GM12878 (cell line): ENCODE results near the gene STOML2. TPM values are rescaled to one million over a fixed set of nuclear protein-coding genes. Genes with fewer than 3 reads are reported as not detected.

ENCODE experiments used
- ATAC-seq: fragments of 200-7000 bp; cut with Tn5 transposase; 3 replicates; pipeline ENCODE4 v1.9.1; 2020; ENCODE audit warnings: mild to moderate bottlenecking, moderate library complexity
- BruUV-seq: library from RNA; stranded (reverse); fragments of 400-500 nt; replicated peaks from 2 replicates; lab custom pipeline; 2021; lab: Mats Ljungman, UMichigan
- CTCF ChIA-PET: fragments of 300-600 bp; sonication (Branson Sonifier 250); formaldehyde crosslinking; extraction: SDS; loops from one replicate; lab custom pipeline; 2021; ENCODE audit warnings: inconsistent platforms; lab: Yijun Ruan, JAX
- POLR2A ChIA-PET: fragments of 350-600 bp; formaldehyde crosslinking; extraction: SDS; loops from one replicate; lab custom pipeline; 2021; ENCODE audit warnings: inconsistent platforms; lab: Charles Lee
- RAD21 ChIA-PET: fragments of 300-600 bp; sonication (Branson Sonifier 250); formaldehyde crosslinking; loops from one replicate; lab custom pipeline; 2023; ENCODE audit warnings: antibody characterized with exemption; ENCODE audit not compliant: unreplicated experiment; lab: Charles Lee
- SMC1A ChIA-PET: fragments of 300-600 bp; sonication (Branson Sonifier 250); formaldehyde crosslinking; loops from one replicate; lab custom pipeline; 2023; ENCODE audit not compliant: unreplicated experiment, uncharacterized antibody; lab: Charles Lee
- DNase-seq: peaks from one replicate; pipeline ENCODE4 v3.0.0-alpha.2; 2011; ENCODE audit warnings: low read depth, low spot score
- FAIRE-seq: peaks from 3 replicates; lab custom pipeline; 2011; peaks lifted over from hg19 to GRCh38; lab: Jason Lieb, UNC
- H2AFZ ChIP-seq: 2 replicates; pipeline ENCODE4 v1.6.0; 2011; ENCODE audit warnings: low read depth, low read length, control low read depth; ENCODE audit not compliant: control insufficient read depth
- H3K27ac ChIP-seq: 2 replicates; pipeline ENCODE4 v1.5.1; 2011; ENCODE audit warnings: control low read depth; ENCODE audit not compliant: control insufficient read depth, insufficient read depth
- H3K27me3 ChIP-seq, 2 experiments: replicated peaks in 1 of 2; 2 replicates each; pipeline versions ENCODE4 v1.6.0 to v1.6.1; 2011; ENCODE audit warnings: low read length in 1 of 2; ENCODE audit not compliant: control insufficient read depth in 2 of 2, insufficient read depth in 2 of 2
- H3K36me3 ChIP-seq, 2 experiments: 2 replicates each; pipeline ENCODE4 v1.5.1; 2011; ENCODE audit warnings: low read length in 1 of 2; ENCODE audit not compliant: control insufficient read depth in 2 of 2, insufficient read depth in 2 of 2
- H3K4me1 ChIP-seq: 2 replicates; pipeline ENCODE4 v1.6.1; 2011; ENCODE audit warnings: mild to moderate bottlenecking, low read length, moderate library complexity, mixed read lengths; ENCODE audit not compliant: control insufficient read depth, insufficient read depth
- H3K4me2 ChIP-seq: 2 replicates; pipeline ENCODE4 v1.6.0; 2011; ENCODE audit warnings: control low read depth; ENCODE audit not compliant: control insufficient read depth, insufficient read depth
- H3K4me3 ChIP-seq: fragments of 200-600 bp; sonication (generic); 2 replicates; pipeline ENCODE4 v1.5.1; 2016
- H3K79me2 ChIP-seq: 2 replicates; pipeline ENCODE4 v1.6.0; 2011; ENCODE audit warnings: low read length; ENCODE audit not compliant: control insufficient read depth, insufficient read depth
- H3K9ac ChIP-seq: 2 replicates; pipeline ENCODE4 v1.8.0; 2011; ENCODE audit warnings: low read length, control low read depth, mixed read lengths; ENCODE audit not compliant: control insufficient read depth, insufficient read depth
- H3K9me3 ChIP-seq: replicated peaks from 3 replicates; pipeline ENCODE4 v1.5.1; 2011; ENCODE audit warnings: mild to moderate bottlenecking, low read length; ENCODE audit not compliant: control insufficient read depth, insufficient read depth
- H4K20me1 ChIP-seq: 2 replicates; pipeline ENCODE4 v1.6.0; 2011; ENCODE audit not compliant: control insufficient read depth, insufficient read depth
- FOXK2 ChIP-seq: fragments of 450-650 bp; IDR thresholded peaks from 2 replicates; pipeline ENCODE4 v1.6.1; 2017; ENCODE audit warnings: mild to moderate bottlenecking, moderate library complexity
- IKZF1 ChIP-seq: fragments of 450-650 bp; conservative IDR thresholded peaks from 2 replicates; pipeline ENCODE4 v1.6.1; 2017; ENCODE audit warnings: antibody characterized with exemption, mild to moderate bottlenecking
- JUNB ChIP-seq: IDR thresholded peaks from 2 replicates; pipeline ENCODE4 v1.6.1; 2016; ENCODE audit warnings: antibody characterized with exemption, mild to moderate bottlenecking
- NFIC ChIP-seq: IDR thresholded peaks from 2 replicates; pipeline ENCODE4 v1.6.1; 2012; ENCODE audit warnings: low read depth, mild to moderate bottlenecking, inconsistent platforms, low read length, moderate library complexity
- ZZZ3 ChIP-seq: IDR thresholded peaks from 2 replicates; pipeline ENCODE4 v1.6.1; 2011; ENCODE audit warnings: low read depth; ENCODE audit not compliant: control insufficient read depth, insufficient read length
- WGBS: methylation state at CpG from one replicate; pipeline ENCODE4 v1.1.6; 2016; ENCODE audit warnings: low lambda C conversion rate; ENCODE audit not compliant: insufficient replicate concordance, insufficient coverage; ENCODE audit errors: missing lambda C conversion rate; 5-methylcytosine and 5-hydroxymethylcytosine counted together
- in situ Hi-C: fragments of 300-500 bp; cut with MboI; formaldehyde crosslinking; loops from 9 replicates; pipeline ENCODE4 v1.14.3; 2018; ENCODE audit warnings: mixed read lengths
- intact Hi-C: fragments of 100-400 bp; cut with micrococcal nuclease; formaldehyde crosslinking; loops from one replicate; pipeline ENCODE4 v1.14.2; 2022; ENCODE audit not compliant: unreplicated experiment
- polyA plus RNA-seq, 11 experiments: library from polyadenylated mRNA; depleted of rRNA in 4 of 11; unstranded in 6 of 11; stranded (reverse) in 5 of 11; fragments of >200 nt; fragmentation: Nextera tagmentation in 4 of 11; fragmentation: Illumina TruSeq in 1 of 11; extraction: Ambion mirVana in 4 of 11; extraction: Trizol in 1 of 11; gene quantifications; 1 replicate in 1 of 11; 2 replicates in 10 of 11; pipeline versions ENCODE4 v1.2.1 to v1.2.3, GENCODE V29; 2011 to 2016; ENCODE audit warnings: inconsistent platforms in 2 of 11, missing spikeins in 2 of 11, low read depth in 1 of 11
- total RNA-seq, 4 experiments: library from RNA; depleted of rRNA in 3 of 4; stranded (reverse); fragments of >200 nt in 3 of 4; fragmentation: Illumina TruSeq in 1 of 4; extraction: Trizol in 1 of 4; gene quantifications; 2 replicates each; pipeline versions ENCODE4 v1.2.1 to v1.2.3, GENCODE V29; 2013 to 2021
- TF ChIP-seq, protein P1 (sequence below): fragments of 450-650 bp; IDR thresholded peaks from 2 replicates; pipeline ENCODE4 v1.6.1; 2018; ENCODE audit warnings: mild to moderate bottlenecking, low read depth, moderate library complexity; ENCODE audit not compliant: partially characterized antibody
- TF ChIP-seq, protein P2 (sequence below): IDR thresholded peaks from 2 replicates; pipeline ENCODE4 v1.6.1; 2011; ENCODE audit warnings: borderline replicate concordance, low read depth, mild to moderate bottlenecking, moderate library complexity, low read length; ENCODE audit not compliant: insufficient read depth, poor library complexity, severe bottlenecking
- TF ChIP-seq, protein P3 (sequence below): fragments of 450-650 bp; formaldehyde crosslinking; IDR thresholded peaks from 2 replicates; pipeline ENCODE4 v1.5.0; 2022; ENCODE audit warnings: mild to moderate bottlenecking, missing genetic modification characterization

Gene STOML2
- total and polyA plus RNA-seq, 10 of the 15 experiments (the other 5 are each of a cell fraction or from before 2014, with no cell fraction given), result 112 to 284 (median 207) TPM

DNA sequence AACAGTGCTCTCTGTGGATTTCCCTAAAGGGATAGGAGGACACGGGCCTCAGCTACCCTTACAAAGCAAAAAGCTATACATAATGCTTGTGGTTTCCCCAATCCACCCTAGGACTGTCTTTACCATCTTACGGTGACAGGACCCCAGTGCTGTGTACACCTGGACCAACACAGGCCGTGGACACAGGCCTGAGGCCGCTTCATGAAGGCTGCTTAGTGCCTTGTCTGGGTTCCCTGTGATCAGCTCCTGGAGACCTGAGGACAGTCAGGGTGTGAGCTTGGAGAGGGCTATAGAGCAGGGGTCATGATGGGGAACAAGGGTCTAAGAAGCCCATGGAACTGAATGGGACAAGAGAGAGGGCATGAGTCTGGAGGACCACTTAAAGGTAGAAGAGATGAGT lies 26.1 kb downstream of the STOML2 start:
- FAIRE-seq (no peak), ATAC-seq (no peak), DNase-seq (no peak)
- no peak for TF ChIP-seq JUNB
- H3K4me3 ChIP-seq, result no peak overlapping the region
- BruUV-seq, result no TSS peak
- WGBS, result 90% methylated on average over 4 of the region's 4 CpGs
- H2AFZ ChIP-seq, result no peak overlapping the region
- POLR2A ChIA-PET, result interaction anchor here (0.6 to 2.1 kb wide), 5 partner anchors 7 to 22 kb away, joined by 3 to 5 read pairs (median 4); partner anchors contain the start of gene PIGO
- H3K9me3 ChIP-seq, result no peaks in the 10 kb centered on the region
- CTCF ChIA-PET, result interaction anchor here (0.9 to 2.2 kb wide), 6 partner anchors 19 to 177 kb away, joined by 3 to 10 read pairs (median 4); partner anchors contain the start of genes DNAJB5 and PIGO
- peaks cover 26% of the 10 kb centered on the region for H3K79me2 ChIP-seq
- no peaks in the 10 kb centered on the region for H3K27me3 ChIP-seq
- H3K4me2 ChIP-seq, result no peak overlapping the region
- in situ Hi-C loops (no loop called here), intact Hi-C loops (loop anchor here (10.0 kb wide), 1 partner anchor 648 kb away; no protein-coding TSS in a partner anchor)
- H4K20me1 ChIP-seq, result no peaks in the 10 kb centered on the region
- RAD21 ChIA-PET, result interaction anchor here (1.2 to 1.3 kb wide), 2 partner anchors 87 to 177 kb away, joined by 3 read pairs; partner anchors contain the start of gene DNAJB5
- no peak overlapping the region for H3K27ac ChIP-seq
- H3K36me3 ChIP-seq, result peaks cover 0 to 13% of the 10 kb centered on the region in 2 experiments; a peak in 3 of 4 replicates
- SMC1A ChIA-PET, result interaction anchor here (1.2 to 1.8 kb wide), 2 partner anchors 21 to 75 kb away, joined by 4 to 8 read pairs; partner anchors contain the start of gene PIGO
- H3K9ac ChIP-seq, result no peak overlapping the region; the same call in 1 of the 2 replicates
- peaks cover 14% of the 10 kb centered on the region for H3K4me1 ChIP-seq

DNA sequence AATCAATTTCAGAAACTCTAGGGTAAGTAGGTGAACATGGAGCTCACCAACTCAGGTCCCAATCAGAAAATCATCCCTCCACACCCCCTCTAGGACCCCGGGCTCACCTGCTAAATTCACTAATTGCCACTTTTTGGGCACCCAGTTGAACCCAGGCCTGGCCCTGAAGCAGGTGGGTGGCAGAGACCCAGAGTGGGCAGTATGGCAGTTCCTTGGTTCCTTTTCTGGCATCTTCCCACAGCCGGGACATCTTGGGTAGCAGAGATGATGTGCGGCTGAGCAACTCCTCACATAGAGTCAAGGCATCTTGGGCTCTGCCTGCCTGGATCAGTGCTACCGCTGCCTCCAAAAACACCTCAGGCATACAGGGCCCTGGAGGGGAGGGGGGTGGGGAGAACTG lies 27.6 kb downstream of the STOML2 start:
- H3K4me3 ChIP-seq, result no peak overlapping the region
- H3K27me3 ChIP-seq, result no peaks in the 10 kb centered on the region
- POLR2A ChIA-PET, result no interaction called here
- H3K36me3 ChIP-seq, result peaks cover 0 to 13% of the 10 kb centered on the region in 2 experiments; a peak in 3 of 4 replicates
- SMC1A ChIA-PET, result no interaction called here
- FAIRE-seq, result no peak
- H3K79me2 ChIP-seq, result peaks cover 41% of the 10 kb centered on the region
- WGBS, result 98% methylated on average over 4 of the region's 4 CpGs
- H3K27ac ChIP-seq, result no peak overlapping the region
- peaks cover 9% of the 10 kb centered on the region for H4K20me1 ChIP-seq
- H3K4me1 ChIP-seq, result peaks cover 14% of the 10 kb centered on the region
- in situ Hi-C loops, result no loop called here
- no peaks in the 10 kb centered on the region for H3K9me3 ChIP-seq
- no peak overlapping the region for H3K4me2 ChIP-seq
- RAD21 ChIA-PET, result no interaction called here
- no peak for ATAC-seq
- DNase-seq, result no peak
- H2AFZ ChIP-seq, result no peak overlapping the region
- CTCF ChIA-PET, result interaction anchor here (1.7 kb wide), 1 partner anchor 24 kb away, joined by 5 read pairs; no protein-coding TSS in a partner anchor
- H3K9ac ChIP-seq, result no peak overlapping the region
- intact Hi-C loops, result loop anchor here (10.0 kb wide), 1 partner anchor 649 kb away; no protein-coding TSS in a partner anchor
- BruUV-seq, result no TSS peak
- TF ChIP-seq NFIC, result no peak
- TF ChIP-seq FOXK2, result no peak
- TF ChIP-seq, protein P1, sequence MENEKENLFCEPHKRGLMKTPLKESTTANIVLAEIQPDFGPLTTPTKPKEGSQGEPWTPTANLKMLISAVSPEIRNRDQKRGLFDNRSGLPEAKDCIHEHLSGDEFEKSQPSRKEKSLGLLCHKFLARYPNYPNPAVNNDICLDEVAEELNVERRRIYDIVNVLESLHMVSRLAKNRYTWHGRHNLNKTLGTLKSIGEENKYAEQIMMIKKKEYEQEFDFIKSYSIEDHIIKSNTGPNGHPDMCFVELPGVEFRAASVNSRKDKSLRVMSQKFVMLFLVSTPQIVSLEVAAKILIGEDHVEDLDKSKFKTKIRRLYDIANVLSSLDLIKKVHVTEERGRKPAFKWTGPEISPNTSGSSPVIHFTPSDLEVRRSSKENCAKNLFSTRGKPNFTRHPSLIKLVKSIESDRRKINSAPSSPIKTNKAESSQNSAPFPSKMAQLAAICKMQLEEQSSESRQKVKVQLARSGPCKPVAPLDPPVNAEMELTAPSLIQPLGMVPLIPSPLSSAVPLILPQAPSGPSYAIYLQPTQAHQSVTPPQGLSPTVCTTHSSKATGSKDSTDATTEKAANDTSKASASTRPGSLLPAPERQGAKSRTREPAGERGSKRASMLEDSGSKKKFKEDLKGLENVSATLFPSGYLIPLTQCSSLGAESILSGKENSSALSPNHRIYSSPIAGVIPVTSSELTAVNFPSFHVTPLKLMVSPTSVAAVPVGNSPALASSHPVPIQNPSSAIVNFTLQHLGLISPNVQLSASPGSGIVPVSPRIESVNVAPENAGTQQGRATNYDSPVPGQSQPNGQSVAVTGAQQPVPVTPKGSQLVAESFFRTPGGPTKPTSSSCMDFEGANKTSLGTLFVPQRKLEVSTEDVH, result no peak
- TF ChIP-seq, protein P2, sequence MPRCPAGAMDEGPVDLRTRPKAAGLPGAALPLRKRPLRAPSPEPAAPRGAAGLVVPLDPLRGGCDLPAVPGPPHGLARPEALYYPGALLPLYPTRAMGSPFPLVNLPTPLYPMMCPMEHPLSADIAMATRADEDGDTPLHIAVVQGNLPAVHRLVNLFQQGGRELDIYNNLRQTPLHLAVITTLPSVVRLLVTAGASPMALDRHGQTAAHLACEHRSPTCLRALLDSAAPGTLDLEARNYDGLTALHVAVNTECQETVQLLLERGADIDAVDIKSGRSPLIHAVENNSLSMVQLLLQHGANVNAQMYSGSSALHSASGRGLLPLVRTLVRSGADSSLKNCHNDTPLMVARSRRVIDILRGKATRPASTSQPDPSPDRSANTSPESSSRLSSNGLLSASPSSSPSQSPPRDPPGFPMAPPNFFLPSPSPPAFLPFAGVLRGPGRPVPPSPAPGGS, result no peak
- TF ChIP-seq ZZZ3, result no peak
- TF ChIP-seq, protein P3, sequence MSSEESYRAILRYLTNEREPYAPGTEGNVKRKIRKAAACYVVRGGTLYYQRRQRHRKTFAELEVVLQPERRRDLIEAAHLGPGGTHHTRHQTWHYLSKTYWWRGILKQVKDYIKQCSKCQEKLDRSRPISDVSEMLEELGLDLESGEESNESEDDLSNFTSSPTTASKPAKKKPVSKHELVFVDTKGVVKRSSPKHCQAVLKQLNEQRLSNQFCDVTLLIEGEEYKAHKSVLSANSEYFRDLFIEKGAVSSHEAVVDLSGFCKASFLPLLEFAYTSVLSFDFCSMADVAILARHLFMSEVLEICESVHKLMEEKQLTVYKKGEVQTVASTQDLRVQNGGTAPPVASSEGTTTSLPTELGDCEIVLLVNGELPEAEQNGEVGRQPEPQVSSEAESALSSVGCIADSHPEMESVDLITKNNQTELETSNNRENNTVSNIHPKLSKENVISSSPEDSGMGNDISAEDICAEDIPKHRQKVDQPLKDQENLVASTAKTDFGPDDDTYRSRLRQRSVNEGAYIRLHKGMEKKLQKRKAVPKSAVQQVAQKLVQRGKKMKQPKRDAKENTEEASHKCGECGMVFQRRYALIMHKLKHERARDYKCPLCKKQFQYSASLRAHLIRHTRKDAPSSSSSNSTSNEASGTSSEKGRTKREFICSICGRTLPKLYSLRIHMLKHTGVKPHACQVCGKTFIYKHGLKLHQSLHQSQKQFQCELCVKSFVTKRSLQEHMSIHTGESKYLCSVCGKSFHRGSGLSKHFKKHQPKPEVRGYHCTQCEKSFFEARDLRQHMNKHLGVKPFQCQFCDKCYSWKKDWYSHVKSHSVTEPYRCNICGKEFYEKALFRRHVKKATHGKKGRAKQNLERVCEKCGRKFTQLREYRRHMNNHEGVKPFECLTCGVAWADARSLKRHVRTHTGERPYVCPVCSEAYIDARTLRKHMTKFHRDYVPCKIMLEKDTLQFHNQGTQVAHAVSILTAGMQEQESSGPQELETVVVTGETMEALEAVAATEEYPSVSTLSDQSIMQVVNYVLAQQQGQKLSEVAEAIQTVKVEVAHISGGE (CRISPR knock-in tag), result no peak
- no peak for TF ChIP-seq IKZF1
